ENCODE results near the gene VSIG4.

VSIG4 gene

GRCh38 chrX:66023385-66024091 lies 16.3 kb downstream of the VSIG4 start:
- no peak for DNase-seq

GRCh38 chrX:66022632-66023384 lies 17.1 kb downstream of the VSIG4 start:
- DNase-seq = no peak

- no peak for DNase-seq
Observed at GRCh38 chrX:66021765-66022631, 17.9 kb downstream of the VSIG4 start.

GRCh38 chrX:66021401-66021764 lies 18.5 kb downstream of the VSIG4 start:
- DNase-seq = no peak

DNA sequence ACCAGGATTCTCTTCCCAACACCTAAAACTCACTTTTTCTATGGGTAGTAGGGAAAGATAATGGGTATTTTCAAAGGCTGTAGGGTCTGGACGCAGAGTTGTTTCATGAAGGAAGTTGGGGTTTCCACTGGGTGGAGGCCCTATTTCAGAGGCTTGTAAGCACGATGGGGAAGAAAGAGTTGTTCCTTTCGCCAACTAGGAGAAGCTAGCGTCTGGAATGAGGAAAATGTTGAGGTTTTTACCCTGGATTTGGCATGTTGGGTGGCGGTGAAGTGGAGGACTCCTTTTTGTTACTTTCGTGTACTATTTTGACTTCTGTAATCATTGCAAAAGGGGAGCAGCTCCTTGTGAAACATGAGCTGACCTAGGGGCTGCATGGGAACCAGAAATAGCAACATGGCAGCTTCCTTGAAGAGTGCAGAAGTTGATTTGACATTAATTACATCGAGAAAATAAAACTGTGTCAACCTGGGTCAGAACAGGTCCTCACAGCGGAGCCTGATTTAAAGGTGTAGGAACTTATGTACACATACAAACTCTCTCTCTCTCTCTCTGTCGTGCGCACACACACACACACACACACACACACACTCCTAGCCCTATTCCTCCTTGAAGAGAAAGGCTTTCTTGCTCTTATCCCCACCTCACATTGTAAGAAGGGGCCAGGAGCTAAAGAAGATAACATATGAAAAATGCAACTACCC lies 19.1 kb downstream of the VSIG4 start:
- DNase-seq = no peak

DNA sequence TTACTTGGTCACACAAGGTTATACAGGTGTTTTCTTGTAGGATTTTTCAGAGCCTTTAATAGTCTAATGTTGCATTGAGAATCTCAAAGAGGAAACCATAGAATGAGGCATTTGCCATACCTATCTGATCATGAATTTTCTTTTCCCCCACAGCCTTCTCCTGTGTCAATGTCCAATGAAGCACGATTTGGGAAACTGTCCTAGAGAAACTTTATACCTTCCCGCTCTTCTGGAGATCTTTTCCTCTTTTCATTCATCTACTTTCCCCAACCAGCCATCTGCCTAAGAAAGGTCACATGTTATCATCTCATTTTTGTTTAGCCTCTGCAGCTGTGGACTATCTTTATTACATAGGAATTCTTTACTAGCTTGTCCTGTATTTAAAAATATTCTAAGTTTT lies 19.9 kb downstream of the VSIG4 start:
- DNase-seq = no peak

DNA sequence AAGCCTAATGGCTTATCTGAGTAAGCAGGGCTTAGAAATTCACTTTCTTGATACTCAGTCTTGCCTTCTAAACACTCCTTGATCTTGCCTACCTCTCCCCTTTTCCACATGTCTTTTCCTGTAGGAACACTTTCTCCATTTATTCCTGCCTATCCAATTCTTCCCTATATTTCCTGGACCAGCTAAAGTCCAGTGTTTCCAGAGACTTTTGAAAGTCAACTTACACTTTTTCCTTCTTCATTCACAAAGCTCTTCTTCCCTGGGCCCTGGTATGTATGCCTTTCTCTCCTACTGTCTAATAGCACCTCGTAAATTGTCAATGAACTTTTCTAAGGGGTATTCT lies 20.6 kb downstream of the VSIG4 start:
- DNase-seq = no peak

GRCh38 chrX:66018585-66019309 lies 21.1 kb downstream of the VSIG4 start:
- no peak for DNase-seq

GRCh38 chrX:66017659-66018170 lies 22.2 kb downstream of the VSIG4 start:
- no peak for DNase-seq

DNA sequence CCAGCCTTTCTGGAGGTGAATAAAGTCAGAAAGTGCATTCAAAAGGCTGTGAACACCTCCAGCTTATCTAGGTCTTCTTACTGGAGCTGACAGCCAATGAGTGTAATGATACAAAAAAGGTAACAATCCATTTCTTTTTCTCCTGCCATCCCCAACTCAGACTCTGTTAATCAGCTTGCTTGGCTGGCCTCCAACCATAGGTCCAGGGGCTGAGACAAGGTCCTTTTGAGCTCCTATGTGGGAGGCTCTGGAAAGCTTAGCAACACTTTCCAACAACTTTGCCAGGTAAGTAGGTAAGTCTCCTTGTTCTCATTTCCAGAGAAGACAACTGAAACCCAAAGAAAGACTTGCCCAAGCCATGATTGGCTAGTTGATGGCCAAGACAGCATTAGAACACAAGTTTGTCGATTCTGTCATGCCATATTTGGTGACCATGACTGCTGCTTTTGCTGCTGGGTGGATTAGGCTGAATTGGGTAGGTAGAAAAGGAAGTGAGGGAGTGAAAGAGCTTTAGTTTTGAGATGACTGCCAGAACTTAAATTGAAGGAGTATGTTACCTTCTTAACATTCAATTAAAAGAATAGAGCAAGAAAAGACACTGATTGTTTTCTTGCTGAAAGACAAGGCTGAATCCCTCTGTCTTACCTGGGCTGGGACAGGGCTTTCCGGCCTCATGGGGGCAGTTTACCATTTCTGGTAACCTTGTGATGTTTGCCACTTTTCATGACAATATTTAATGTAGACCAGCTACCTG lies 22.8 kb downstream of the VSIG4 start:
- no peak for DNase-seq

- no peak for DNase-seq
Observed at GRCh38 chrX:66015900-66016689, 23.8 kb downstream of the VSIG4 start.

DNA sequence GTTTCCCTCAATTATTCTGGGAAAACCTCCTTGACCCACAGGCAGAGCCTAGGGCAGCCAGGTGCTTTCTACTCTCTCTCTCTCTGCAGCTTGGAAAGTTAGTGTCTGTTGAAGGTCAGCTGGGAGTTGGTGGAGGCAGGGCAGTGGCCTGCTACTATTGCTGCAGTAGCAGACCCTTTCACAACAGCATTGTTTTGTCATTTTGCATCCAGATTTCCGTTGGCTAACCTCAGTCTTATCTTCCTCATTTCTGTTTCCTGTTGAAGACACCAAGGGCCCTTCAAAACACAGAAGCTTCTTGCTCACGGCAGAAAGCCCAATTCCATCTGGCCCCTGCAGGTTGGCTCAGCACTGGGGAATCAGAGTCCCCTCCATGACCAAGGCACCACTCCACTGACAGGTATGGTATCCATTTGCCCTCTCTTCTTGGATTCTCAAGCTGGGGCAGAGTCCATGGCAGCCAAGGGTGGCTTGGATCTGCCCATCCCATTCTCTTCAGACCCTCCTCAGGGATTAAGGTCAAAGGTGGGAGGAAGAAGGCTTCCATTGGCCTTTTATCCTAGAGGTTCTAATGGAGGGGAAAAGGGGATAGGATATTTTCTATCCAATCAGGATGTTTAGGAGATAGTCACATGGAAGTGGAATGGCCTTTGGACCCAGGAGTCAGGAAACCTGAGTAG lies 24.6 kb downstream of the VSIG4 start:
- no peak for DNase-seq

- DNase-seq = no peak
Observed at GRCh38 chrX:66014556-66014955, 25.3 kb downstream of the VSIG4 start.

- DNase-seq = no peak
Observed at GRCh38 chrX:66014084-66014483, 25.8 kb downstream of the VSIG4 start.

DNA sequence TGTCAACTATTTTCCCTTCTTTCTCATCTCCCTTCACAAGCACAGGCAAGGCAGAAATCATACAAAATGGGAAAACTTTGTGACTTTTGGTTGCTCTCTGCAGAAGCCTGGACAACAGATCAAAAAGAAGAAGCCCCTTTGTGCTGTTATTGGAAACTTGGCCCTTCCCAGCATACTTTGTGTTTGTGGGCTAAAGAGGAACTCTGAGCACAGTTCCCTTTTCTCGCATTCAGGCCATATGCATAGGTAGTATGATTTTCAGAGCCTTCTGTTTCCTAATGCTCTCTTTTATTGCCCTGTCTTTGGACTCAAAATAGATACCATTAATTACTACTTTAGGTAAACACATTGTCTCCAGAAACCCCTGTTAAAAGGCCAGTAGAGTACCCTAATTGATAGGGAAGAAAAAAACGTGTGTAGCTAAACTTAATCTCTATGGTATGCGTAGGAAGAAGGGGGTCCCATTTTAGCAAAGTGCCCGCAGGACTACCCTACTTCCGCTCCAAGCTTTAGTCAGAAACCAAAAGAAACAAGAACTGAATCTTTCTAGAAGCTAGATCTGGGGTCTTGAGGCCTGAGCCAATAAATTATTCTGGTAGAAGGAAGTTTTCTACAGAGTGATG lies 26.6 kb downstream of the VSIG4 start:
- no peak for DNase-seq

DNA sequence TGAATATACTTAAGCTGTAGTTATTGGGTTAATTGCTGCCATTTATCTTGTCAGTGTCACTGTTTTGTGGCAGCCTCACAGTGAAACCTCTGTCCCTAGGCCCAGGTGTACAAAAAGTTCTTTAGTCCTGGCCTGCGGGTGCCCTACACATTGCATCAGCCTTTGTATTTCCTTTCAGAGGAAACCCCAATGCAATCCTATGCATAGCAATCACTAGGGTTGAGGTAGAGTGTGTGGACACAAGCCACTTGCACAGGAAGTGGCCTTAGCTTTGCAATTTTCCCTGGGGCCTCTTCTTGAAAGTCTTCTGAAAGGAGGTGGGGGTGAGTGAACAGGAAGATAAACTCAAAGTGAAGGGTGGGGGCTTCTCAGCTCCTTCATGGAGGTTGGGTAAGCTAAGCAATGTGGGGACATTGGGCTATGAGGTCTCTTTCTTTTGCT lies 27.8 kb downstream of the VSIG4 start:
- no peak for DNase-seq

DNA sequence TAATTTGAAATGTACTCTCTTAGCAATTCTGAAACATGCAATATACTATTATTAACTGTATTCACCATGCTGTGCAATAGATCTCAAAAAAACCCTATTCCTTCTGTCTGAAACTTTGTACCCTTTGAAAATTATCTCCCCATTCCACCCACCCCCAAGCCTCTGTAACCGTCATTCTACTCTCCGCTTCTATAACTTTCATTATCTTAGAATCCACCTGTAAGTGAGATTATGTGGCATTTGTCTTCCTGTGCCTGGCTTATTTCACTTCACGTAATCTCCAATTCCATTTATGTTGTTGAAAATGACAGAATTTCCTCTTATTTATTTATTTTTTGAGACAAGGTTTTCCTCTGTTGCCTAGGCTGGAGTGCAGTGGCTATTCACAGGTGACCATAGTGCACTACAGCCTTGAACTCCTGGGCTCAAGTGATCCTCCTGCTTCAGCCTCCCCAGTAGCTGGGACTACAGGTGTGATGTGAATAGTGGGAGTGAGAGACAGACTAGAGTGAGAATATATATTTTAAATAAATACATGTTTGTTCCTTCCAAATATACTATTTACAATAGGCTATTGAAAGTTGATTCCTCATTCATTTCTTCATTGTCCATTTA lies 30.5 kb downstream of the VSIG4 start:
- DNase-seq = no peak

DNA sequence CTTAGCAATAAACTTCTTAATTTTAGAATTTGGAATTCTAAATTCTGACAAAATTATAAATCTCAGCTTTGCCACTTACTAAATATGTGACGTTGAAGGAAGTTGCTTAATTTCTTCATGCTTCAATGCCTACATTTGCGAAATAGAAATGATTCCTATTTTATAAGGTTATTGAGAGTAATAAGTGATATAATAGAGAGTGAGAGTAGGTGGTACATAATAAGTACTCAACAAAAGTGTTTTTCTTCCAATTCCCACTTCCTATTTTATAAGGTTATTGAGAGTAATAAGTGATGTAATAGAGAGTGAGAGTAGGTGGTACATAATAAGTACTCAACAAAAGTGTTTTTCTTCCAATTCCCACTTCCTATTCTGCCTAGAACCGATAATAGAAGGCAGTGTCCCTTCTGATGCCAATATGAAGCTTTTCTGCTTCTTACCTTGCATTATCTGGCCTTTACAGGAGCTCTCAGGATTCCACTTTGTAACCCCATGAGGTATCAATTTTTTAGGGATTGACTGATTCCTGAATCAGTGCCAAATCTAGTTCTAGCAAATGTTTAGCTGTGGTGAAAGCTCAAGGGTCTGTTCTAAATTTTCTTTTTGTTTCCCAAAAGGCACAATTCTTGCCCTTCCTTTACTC lies 31.4 kb downstream of the VSIG4 start:
- no peak for DNase-seq

All from stimulated activated CD4-positive, alpha-beta T cell treated with anti-CD3 and anti-CD28 coated beads, Interleukin-2, amount 100 ng/mL, for 48 hours (primary cell).